IMR-90 (cell line): Measurements from ENCODE around the gene ANK3. TPM values are rescaled to one million over a fixed set of nuclear protein-coding genes. Genes with fewer than 3 reads are reported as not detected.

Experiments
- ATAC-seq: fragments of 200-7000 bp; cut with Tn5 transposase; 2 replicates; pipeline ENCODE4 v1.9.1; 2020; ENCODE audit warnings: low read depth, mild to moderate bottlenecking, moderate library complexity
- BruUV-seq: library from RNA; stranded (reverse); fragments of 400-500 nt; replicated peaks from 2 replicates; lab custom pipeline; 2021; lab: Mats Ljungman, UMichigan
- CTCF ChIA-PET: fragments of 300-600 bp; formaldehyde crosslinking; extraction: SDS; loops from one replicate; lab custom pipeline; 2021; ENCODE audit warnings: antibody characterized with exemption; lab: Yijun Ruan, JAX
- POLR2A ChIA-PET: fragments of 300-600 bp; sonication (Branson Sonifier 250); formaldehyde crosslinking; loops from one replicate; lab custom pipeline; 2022; ENCODE audit warnings: antibody characterized with exemption; ENCODE audit not compliant: unreplicated experiment; lab: Charles Lee
- DNase-seq: peaks from one replicate; pipeline ENCODE4 v3.0.0; 2013
- H2AFZ ChIP-seq: replicated peaks from 2 replicates; pipeline ENCODE3; 2013; ENCODE audit warnings: low read length, mild to moderate bottlenecking; ENCODE audit not compliant: poor library complexity
- H2AK5ac ChIP-seq: 2 replicates; pipeline ENCODE4 v1.6.1; 2013; ENCODE audit warnings: low read depth, low read length, inconsistent platforms
- H2AK9ac ChIP-seq: replicated peaks from 2 replicates; pipeline ENCODE3; 2013; ENCODE audit warnings: mild to moderate bottlenecking, low read depth, low read length, moderate library complexity; ENCODE audit not compliant: poor library complexity
- H2BK120ac ChIP-seq: 2 replicates; pipeline ENCODE4 v1.6.1; 2013; ENCODE audit warnings: low read depth, low read length, inconsistent platforms
- H2BK15ac ChIP-seq: 3 replicates; pipeline ENCODE4 v1.6.1; 2013; ENCODE audit warnings: low read depth, low read length, inconsistent platforms
- H2BK20ac ChIP-seq: 2 replicates; pipeline ENCODE4 v1.6.1; 2013; ENCODE audit warnings: low read depth, mild to moderate bottlenecking, inconsistent platforms, low read length, moderate library complexity
- H2BK5ac ChIP-seq: 2 replicates; pipeline ENCODE4 v1.6.1; 2013; ENCODE audit warnings: mild to moderate bottlenecking, low read depth, low read length, inconsistent platforms; ENCODE audit not compliant: poor library complexity, severe bottlenecking
- H3K14ac ChIP-seq: replicated peaks from 2 replicates; pipeline ENCODE4 v1.6.1; 2013; ENCODE audit warnings: low read depth, low read length, inconsistent platforms
- H3K18ac ChIP-seq: 2 replicates; pipeline ENCODE4 v1.6.1; 2013; ENCODE audit warnings: low read depth, low read length, control low read depth
- H3K23ac ChIP-seq: 2 replicates; pipeline ENCODE4 v1.6.1; 2013; ENCODE audit warnings: low read depth, low read length, inconsistent platforms
- H3K27ac ChIP-seq: 2 replicates; pipeline ENCODE4 v1.5.1; 2013; ENCODE audit warnings: mild to moderate bottlenecking, control low read depth, low read length; ENCODE audit not compliant: insufficient read depth
- H3K27me3 ChIP-seq: 2 replicates; pipeline ENCODE4 v1.6.1; 2013; ENCODE audit warnings: low read length; ENCODE audit not compliant: control insufficient read depth, insufficient read depth
- H3K36me3 ChIP-seq: 2 replicates; pipeline ENCODE4 v1.6.1; 2013; ENCODE audit warnings: low read length, mixed read lengths; ENCODE audit not compliant: control insufficient read depth, insufficient read depth
- H3K4ac ChIP-seq: 2 replicates; pipeline ENCODE4 v1.6.1; 2013; ENCODE audit warnings: low read depth, low read length, inconsistent platforms
- H3K4me1 ChIP-seq: 2 replicates; pipeline ENCODE4 v1.6.1; 2013; ENCODE audit warnings: low read length, mixed read lengths; ENCODE audit not compliant: control insufficient read depth, insufficient read depth
- H3K4me2 ChIP-seq: 2 replicates; pipeline ENCODE4 v1.6.1; 2013; ENCODE audit warnings: low read depth, mild to moderate bottlenecking, control low read depth, low read length, moderate library complexity
- H3K4me3 ChIP-seq: 2 replicates; pipeline ENCODE4 v1.5.1; 2013; ENCODE audit warnings: low read depth, mild to moderate bottlenecking, control low read depth, low read length, moderate library complexity; ENCODE audit not compliant: insufficient read depth
- H3K56ac ChIP-seq: 2 replicates; pipeline ENCODE4 v1.6.1; 2013; ENCODE audit warnings: low read length, inconsistent platforms; ENCODE audit not compliant: insufficient read depth; ENCODE audit errors: extremely low read depth
- H3K79me1 ChIP-seq, 2 experiments: 2 replicates each; pipeline ENCODE4 v1.6.1; 2013; ENCODE audit warnings: low read length in 2 of 2, inconsistent platforms in 1 of 2, low read depth in 1 of 2
- H3K9ac ChIP-seq: 2 replicates; pipeline ENCODE4 v1.6.1; 2013; ENCODE audit warnings: low read depth, low read length, control low read depth
- H3K9me1 ChIP-seq: 2 replicates; pipeline ENCODE4 v1.6.1; 2013; ENCODE audit warnings: low read length, inconsistent platforms; ENCODE audit not compliant: insufficient read depth
- H3K9me3 ChIP-seq: 2 replicates; pipeline ENCODE4 v1.6.1; 2013; ENCODE audit warnings: low read length; ENCODE audit not compliant: control insufficient read depth, insufficient read depth
- H4K20me1 ChIP-seq: 2 replicates; pipeline ENCODE4 v1.6.1; 2013; ENCODE audit warnings: low read length, inconsistent platforms; ENCODE audit not compliant: insufficient read depth
- H4K5ac ChIP-seq: 2 replicates; pipeline ENCODE4 v1.6.1; 2013; ENCODE audit warnings: mild to moderate bottlenecking, low read depth, low read length, control low read depth
- H4K8ac ChIP-seq, 2 experiments: 2 replicates each; pipeline ENCODE4 v1.6.1; 2013; ENCODE audit warnings: low read depth in 2 of 2, low read length in 2 of 2, control low read depth in 1 of 2, inconsistent platforms in 1 of 2
- H4K91ac ChIP-seq: 2 replicates; pipeline ENCODE4 v1.6.1; 2013; ENCODE audit warnings: low read depth, low read length, inconsistent platforms; ENCODE audit not compliant: insufficient read depth
- CHD1 ChIP-seq: IDR thresholded peaks from 2 replicates; pipeline ENCODE4 v1.6.1; 2012; ENCODE audit warnings: low read depth, low read length, improper control_type of control experiment
- CTCF ChIP-seq: conservative IDR thresholded peaks from 2 replicates; pipeline ENCODE4 v1.5.1; 2012; ENCODE audit warnings: mild to moderate bottlenecking, low read depth, low read length, improper control_type of control experiment
- ELK1 ChIP-seq: fragments of 150-350 bp; IDR thresholded peaks from 2 replicates; pipeline ENCODE4 v1.6.1; 2016; ENCODE audit warnings: low read depth, mild to moderate bottlenecking, low read length, moderate library complexity, borderline replicate concordance
- FOS ChIP-seq: fragments of 150-350 bp; IDR thresholded peaks from 2 replicates; pipeline ENCODE4 v1.6.1; 2016; ENCODE audit warnings: low read depth, low read length
- MAFK ChIP-seq: IDR thresholded peaks from 2 replicates; pipeline ENCODE4 v1.6.1; 2012; ENCODE audit warnings: low read depth, low read length, improper control_type of control experiment
- MAZ ChIP-seq: IDR thresholded peaks from 2 replicates; pipeline ENCODE4 v1.6.1; 2012; ENCODE audit warnings: low read depth, mild to moderate bottlenecking, low read length, improper control_type of control experiment, moderate library complexity, borderline replicate concordance
- MXI1 ChIP-seq: IDR thresholded peaks from 2 replicates; pipeline ENCODE4 v1.6.1; 2012; ENCODE audit warnings: low read depth, mild to moderate bottlenecking, low read length, moderate library complexity, borderline replicate concordance
- POLR2A ChIP-seq: IDR thresholded peaks from 2 replicates; pipeline ENCODE4 v1.6.1; 2012; ENCODE audit warnings: mild to moderate bottlenecking, low read depth, low read length
- RAD21 ChIP-seq: IDR thresholded peaks from 2 replicates; pipeline ENCODE4 v1.6.1; 2012; ENCODE audit warnings: low read length, improper control_type of control experiment
- RCOR1 ChIP-seq: IDR thresholded peaks from 2 replicates; pipeline ENCODE4 v1.6.1; 2012; ENCODE audit warnings: mild to moderate bottlenecking, low read length, improper control_type of control experiment; ENCODE audit not compliant: insufficient replicate concordance
- WGBS, 2 experiments: methylation state at CpG; one replicate each; pipeline versions ENCODE4 v1.1.5 to v1.1.7; 2013; ENCODE audit warnings: missing lambda C conversion rate in 2 of 2; ENCODE audit not compliant: insufficient read length in 1 of 2; ENCODE audit errors: extremely low coverage in 2 of 2; 5-methylcytosine and 5-hydroxymethylcytosine counted together
- dilution Hi-C: fragments of 300-500 bp; cut with HindIII; formaldehyde crosslinking; loops from one replicate; pipeline ENCODE4 v1.14.3; 2018; ENCODE audit warnings: low sequenced_read_pairs; ENCODE audit not compliant: unreplicated experiment
- in situ Hi-C: fragments of 300-500 bp; cut with MboI; formaldehyde crosslinking; loops from 3 replicates; pipeline ENCODE4 v1.14.3; 2019; ENCODE audit warnings: low sequenced_read_pairs, inconsistent platforms, mixed read lengths
- intact Hi-C: fragments of 100-400 bp; cut with micrococcal nuclease; formaldehyde crosslinking; loops from 2 replicates; pipeline ENCODE4 v1.10.0; 2022
- polyA plus RNA-seq, 3 experiments: library from polyadenylated mRNA; depleted of rRNA; stranded (reverse); fragments of >200 nt; gene quantifications; 2 replicates each; pipeline ENCODE4 v1.2.3, GENCODE V29; 2012; ENCODE audit warnings: low replicate concordance in 1 of 3
- total RNA-seq: library from RNA; depleted of rRNA; stranded (reverse); fragments of >200 nt; gene quantifications from 2 replicates; pipeline ENCODE4 v1.2.3, GENCODE V29; 2012
- TF ChIP-seq, protein P1 (sequence below): fragments of 150-350 bp; IDR thresholded peaks from 2 replicates; pipeline ENCODE4 v1.6.1; 2017; ENCODE audit warnings: mild to moderate bottlenecking, antibody characterized with exemption, low read length, low read depth

ANK3 gene
- total and polyA plus RNA-seq, 2 of the 4 experiments (the other 2 are of a cell fraction) = 0.63 to 1.8 TPM

DNA sequence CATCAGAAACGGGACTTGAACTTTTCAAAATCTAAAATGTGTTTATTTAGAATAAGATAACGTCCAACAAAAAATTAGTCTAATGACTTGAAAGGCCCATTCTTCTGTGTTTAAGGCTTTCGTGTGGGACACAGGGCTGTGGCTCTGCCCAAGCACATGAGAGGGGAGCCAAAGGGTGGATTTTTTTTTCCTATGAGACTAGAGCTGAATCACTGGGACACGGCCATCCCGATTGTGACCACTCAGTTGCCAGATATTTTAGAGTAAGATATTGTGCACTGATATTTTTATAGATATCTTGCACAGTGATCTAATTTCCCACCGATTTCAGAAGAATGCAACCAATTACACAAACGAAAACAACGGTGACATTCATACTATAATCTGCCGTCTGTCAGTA is 99.9 kb downstream of the ANK3 start:
- BruUV-seq = no TSS peak
- Histone ChIP-seq H3K56ac (no peak overlapping the region), H3K9ac (no peak overlapping the region), H3K27me3 (no peaks in the 10 kb centered on the region), H4K20me1 (no peaks in the 10 kb centered on the region), H4K5ac (no peak overlapping the region), H2BK5ac (no peak overlapping the region), H2BK15ac (no peak overlapping the region), H3K23ac (no peak overlapping the region), H2BK120ac (no peak overlapping the region), H2BK20ac (no peak overlapping the region), H3K79me1 (no peaks in the 10 kb centered on the region), H3K14ac (no peak overlapping the region), H3K18ac (no peak overlapping the region), H2AK5ac (no peak overlapping the region), H3K9me1 (no peaks in the 10 kb centered on the region), H3K4me2 (no peak overlapping the region), H3K4ac (no peak overlapping the region), H3K4me1 (0 out of 2 replicates have a peak, but pooled peaks cover 2% of the 10 kb centered on the region), H3K4me3 (no peak overlapping the region), H4K8ac (no peak overlapping the region), H2AK9ac (no peak overlapping the region), H3K36me3 (no peaks in the 10 kb centered on the region), H3K9me3 (no peaks in the 10 kb centered on the region), H2AFZ (no peak overlapping the region), H3K27ac (no peak overlapping the region), H4K91ac (no peak overlapping the region)
- ChIA-PET POLR2A (no interaction called here), CTCF (no interaction called here)
- intact Hi-C loops (no loop called here), in situ Hi-C loops (no loop called here), dilution Hi-C loops (no loop called here)
- TF ChIP-seq MAZ (no peak), FOS (no peak), RCOR1 (no peak), POLR2A (no peak), RAD21 (no peak), ELK1 (no peak), CTCF (no peak), MAFK (no peak), CHD1 (no peak), MXI1 (no peak)
- TF ChIP-seq, protein P1, sequence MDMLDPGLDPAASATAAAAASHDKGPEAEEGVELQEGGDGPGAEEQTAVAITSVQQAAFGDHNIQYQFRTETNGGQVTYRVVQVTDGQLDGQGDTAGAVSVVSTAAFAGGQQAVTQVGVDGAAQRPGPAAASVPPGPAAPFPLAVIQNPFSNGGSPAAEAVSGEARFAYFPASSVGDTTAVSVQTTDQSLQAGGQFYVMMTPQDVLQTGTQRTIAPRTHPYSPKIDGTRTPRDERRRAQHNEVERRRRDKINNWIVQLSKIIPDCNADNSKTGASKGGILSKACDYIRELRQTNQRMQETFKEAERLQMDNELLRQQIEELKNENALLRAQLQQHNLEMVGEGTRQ = no peak
- ATAC-seq (no peak), DNase-seq (no peak)
- WGBS, 2 experiments = no CpG with 5 or more reads among the region's 9 CpGs
